22Rv1 (cell line): ENCODE data around the gene UNC5A.
A peak's percentile ranks its signal among the peaks of the same experiment; 100 is the strongest.

Experiments
- H3K27ac ChIP-seq: fragments of 450-650 bp; 2 replicates; pipeline ENCODE4 v1.5.1; 2017
- CTCF ChIP-seq: fragments of 450-650 bp; IDR thresholded peaks from 2 replicates; pipeline ENCODE4 v1.5.1; 2017; ENCODE audit warnings: mild to moderate bottlenecking
- ZFX ChIP-seq: fragments of 450-650 bp; IDR thresholded peaks from 2 replicates; pipeline ENCODE4 v1.6.1; 2017; ENCODE audit warnings: antibody characterized with exemption, borderline replicate concordance

UNC5A gene

GRCh38 chr5:176803068-176803942, 7.1 kb upstream of the UNC5A start:
- no peak overlapping the region for H3K27ac ChIP-seq

GRCh38 chr5:176803943-176804498, 6.3 kb upstream of the UNC5A start:
- no peak overlapping the region for H3K27ac ChIP-seq
- TF ChIP-seq ZFX, result no peak
- TF ChIP-seq CTCF, result no peak

More at GRCh38 chr5:176803068-176803942, 7.1 kb upstream of the UNC5A start:
- TF ChIP-seq ZFX (no peak), CTCF (no peak)

- H3K27ac ChIP-seq, result no peak overlapping the region
- TF ChIP-seq ZFX, result no peak
- TF ChIP-seq CTCF, result no peak
Observed at GRCh38 chr5:176806137-176806536, 4.2 kb upstream of the UNC5A start.

GRCh38 chr5:176809544-176810080, 747 bp upstream of the UNC5A start:
- no peak overlapping the region for H3K27ac ChIP-seq
- no peak for TF ChIP-seq ZFX
- TF ChIP-seq CTCF, result no peak

GRCh38 chr5:176810687-176811501, 535 bp downstream of the UNC5A start:
- TF ChIP-seq CTCF (no peak), ZFX (no peak)
- H3K27ac ChIP-seq, result no peak overlapping the region

GRCh38 chr5:176812269-176813259, 2.2 kb downstream of the UNC5A start:
- no peak overlapping the region for H3K27ac ChIP-seq
- TF ChIP-seq ZFX (no peak), CTCF (peak; percentile 80)
